GM12872 (cell line): ENCODE results near the gene TACR1.

Source experiments
- CTCF ChIP-seq: IDR thresholded peaks from 3 replicates; pipeline ENCODE4 v1.5.1; 2011; ENCODE audit warnings: low read depth, mild to moderate bottlenecking, low read length, moderate library complexity; ENCODE audit not compliant: insufficient read depth

Gene TACR1

GRCh38 chr2:75190271-75190990 is 8.9 kb downstream of the TACR1 start:
- TF ChIP-seq CTCF = no peak

GRCh38 chr2:75186821-75187220 is 12.5 kb downstream of the TACR1 start:
- TF ChIP-seq CTCF = no peak

- no peak for TF ChIP-seq CTCF
Observed at GRCh38 chr2:75182606-75183005, 16.7 kb downstream of the TACR1 start.

- no peak for TF ChIP-seq CTCF
Observed at GRCh38 chr2:75180476-75180875, 18.8 kb downstream of the TACR1 start.

GRCh38 chr2:75177427-75177826 is 21.9 kb downstream of the TACR1 start:
- TF ChIP-seq CTCF = no peak

- no peak for TF ChIP-seq CTCF
Observed at GRCh38 chr2:75175456-75175855, 23.9 kb downstream of the TACR1 start.

- no peak for TF ChIP-seq CTCF
Observed at GRCh38 chr2:75174981-75175380, 24.3 kb downstream of the TACR1 start.
